NT2/D1 (cell line): ENCODE data around the gene ZCCHC14.
"Not testable (repeated sequence)": the region's sequence is repeated elsewhere in the genome, so short reads cannot be mapped to it uniquely, and the experiment has no call there.

ENCODE experiments used
- DNase-seq: peaks from one replicate; pipeline ENCODE4 v3.0.0-alpha.2; 2011; ENCODE audit warnings: low read depth, low spot score
- H3K27me3 ChIP-seq: 2 replicates; pipeline ENCODE4 v1.6.0; 2011; ENCODE audit warnings: mild to moderate bottlenecking; ENCODE audit not compliant: insufficient read length, insufficient read depth
- H3K36me3 ChIP-seq: 2 replicates; pipeline ENCODE4 v1.6.1; 2011; ENCODE audit warnings: mild to moderate bottlenecking, low read length, mixed read lengths; ENCODE audit not compliant: insufficient read depth, insufficient read length
- H3K4me1 ChIP-seq: 2 replicates; pipeline ENCODE4 v1.5.1; 2011; ENCODE audit not compliant: insufficient read depth, insufficient read length
- H3K4me3 ChIP-seq: 2 replicates; pipeline ENCODE4 v1.5.1; 2011; ENCODE audit warnings: low read depth; ENCODE audit not compliant: insufficient read length
- H3K9ac ChIP-seq: 2 replicates; pipeline ENCODE4 v1.6.0; 2011; ENCODE audit warnings: low read depth; ENCODE audit not compliant: insufficient read length
- H3K9me3 ChIP-seq: 2 replicates; pipeline ENCODE4 v1.5.1; 2011; ENCODE audit warnings: mild to moderate bottlenecking, low read length; ENCODE audit not compliant: insufficient read depth
- SUZ12 ChIP-seq: IDR thresholded peaks from 2 replicates; pipeline ENCODE4 v1.6.1; 2011; ENCODE audit not compliant: insufficient read length, insufficient read depth; ENCODE audit errors: extremely low read depth
- YY1 ChIP-seq: IDR thresholded peaks from 2 replicates; pipeline ENCODE4 v1.6.1; 2011; ENCODE audit not compliant: insufficient read length, insufficient read depth
- ZNF274 ChIP-seq: IDR thresholded peaks from 2 replicates; pipeline ENCODE4 v1.6.1; 2011; ENCODE audit warnings: mild to moderate bottlenecking, low read depth, low read length

The ZCCHC14 gene

DNA sequence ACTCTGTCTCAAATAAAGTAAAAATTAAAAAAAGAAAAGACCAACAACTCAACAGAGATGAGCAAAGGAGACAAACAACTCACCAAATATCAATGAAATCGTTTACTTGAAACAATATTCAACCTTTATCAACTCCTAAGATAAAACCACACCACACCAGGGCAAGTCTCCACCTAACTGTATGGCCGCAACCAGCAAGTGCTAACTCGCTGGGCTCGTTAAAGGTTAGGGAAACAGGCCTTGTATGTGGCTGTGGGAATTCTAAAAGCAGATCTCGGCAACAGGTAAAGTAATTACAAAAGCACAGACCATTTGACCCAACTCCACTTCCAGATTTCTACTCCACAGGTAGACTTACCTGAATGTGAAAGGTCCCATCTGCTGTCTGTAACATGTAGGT lies 9.3 kb downstream of the ZCCHC14 start:
- no peaks in the 10 kb centered on the region for H3K27me3 ChIP-seq
- H3K4me1 ChIP-seq: peaks cover 8% of the 10 kb centered on the region
- TF ChIP-seq ZNF274: no peak
- no peak for TF ChIP-seq SUZ12
- TF ChIP-seq YY1: no peak

DNA sequence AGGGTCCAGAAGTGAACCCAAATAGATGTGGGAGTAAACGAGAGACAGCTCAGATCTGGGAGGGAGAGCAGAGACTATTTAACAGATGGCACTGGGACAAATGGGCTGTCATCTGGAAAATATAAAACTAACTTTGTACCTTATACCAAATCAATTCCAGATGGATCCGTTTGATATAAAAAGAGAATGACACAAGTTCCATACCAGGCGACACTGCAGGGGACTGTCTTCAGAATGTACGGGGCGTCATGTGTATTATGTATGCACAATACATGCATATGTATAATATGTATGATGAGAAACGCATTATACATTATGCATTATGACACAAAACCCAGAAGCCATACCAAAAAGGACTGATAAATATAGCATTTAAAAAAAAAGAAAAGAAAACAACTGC lies 10.2 kb downstream of the ZCCHC14 start:
- not testable (repeated sequence) for H3K9ac ChIP-seq, H3K27me3 ChIP-seq, H3K4me3 ChIP-seq, H3K4me1 ChIP-seq, H3K9me3 ChIP-seq, DNase-seq
- peaks cover 21% of the 10 kb centered on the region for H3K36me3 ChIP-seq

More for the DNA sequence above, 9.3 kb downstream of the ZCCHC14 start:
- Histone ChIP-seq H3K36me3 (peaks cover 21% of the 10 kb centered on the region), H3K9ac (no peak overlapping the region), H3K4me3 (no peak overlapping the region), H3K9me3 (no peaks in the 10 kb centered on the region)
- DNase-seq: no peak

DNA sequence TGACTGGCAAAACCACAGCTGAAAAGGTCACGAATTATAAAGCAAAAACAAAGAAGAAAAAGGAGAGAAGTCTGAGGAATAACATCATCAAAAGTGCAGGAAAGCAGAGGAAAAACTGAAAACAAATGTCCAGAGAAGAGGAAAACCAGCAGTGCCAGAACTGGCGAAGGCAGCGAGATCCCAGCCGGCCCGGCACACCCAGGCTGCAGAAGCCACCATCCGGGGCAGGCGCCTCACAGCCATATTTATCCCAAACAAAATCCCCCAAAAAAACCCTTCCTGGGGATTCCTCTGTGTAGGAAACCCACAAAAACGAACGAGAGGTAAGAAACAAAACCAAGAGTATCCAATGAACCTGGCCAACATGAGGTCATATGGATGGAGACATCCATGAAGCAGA lies 10.6 kb downstream of the ZCCHC14 start:
- TF ChIP-seq SUZ12: no peak
- TF ChIP-seq YY1: no peak
- no peak for TF ChIP-seq ZNF274
- Histone ChIP-seq H3K4me1 (peaks cover 5% of the 10 kb centered on the region), H3K9ac (no peak overlapping the region)

DNA sequence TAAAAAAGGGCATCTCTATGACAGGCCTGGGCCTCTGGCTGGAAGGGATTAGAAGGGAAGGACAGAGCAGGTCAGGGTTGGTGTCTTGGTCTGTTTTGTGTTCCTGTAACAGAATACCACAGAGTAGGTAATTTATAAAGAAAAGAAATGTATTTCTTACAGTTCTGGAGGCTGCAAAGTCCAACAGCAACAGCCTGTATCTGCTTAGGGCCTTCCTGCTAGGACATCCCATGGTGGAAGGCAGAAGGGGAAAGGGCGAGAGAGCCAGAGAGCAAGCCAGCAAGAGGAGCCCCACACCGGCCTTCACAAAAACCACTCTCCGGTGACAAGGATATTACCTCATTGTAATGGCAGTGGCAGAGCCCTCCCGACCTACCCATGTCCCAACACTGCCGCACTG lies 11.1 kb downstream of the ZCCHC14 start:
- H3K4me3 ChIP-seq, H3K9me3 ChIP-seq, H3K9ac ChIP-seq, H3K27me3 ChIP-seq, H3K4me1 ChIP-seq, DNase-seq: not testable (repeated sequence)
- H3K36me3 ChIP-seq: peaks cover 21% of the 10 kb centered on the region

More for the DNA sequence above, 10.6 kb downstream of the ZCCHC14 start:
- H3K9me3 ChIP-seq: no peaks in the 10 kb centered on the region
- DNase-seq: no peak
- no peak overlapping the region for H3K4me3 ChIP-seq
- H3K27me3 ChIP-seq: no peaks in the 10 kb centered on the region
- peaks cover 21% of the 10 kb centered on the region for H3K36me3 ChIP-seq

DNA sequence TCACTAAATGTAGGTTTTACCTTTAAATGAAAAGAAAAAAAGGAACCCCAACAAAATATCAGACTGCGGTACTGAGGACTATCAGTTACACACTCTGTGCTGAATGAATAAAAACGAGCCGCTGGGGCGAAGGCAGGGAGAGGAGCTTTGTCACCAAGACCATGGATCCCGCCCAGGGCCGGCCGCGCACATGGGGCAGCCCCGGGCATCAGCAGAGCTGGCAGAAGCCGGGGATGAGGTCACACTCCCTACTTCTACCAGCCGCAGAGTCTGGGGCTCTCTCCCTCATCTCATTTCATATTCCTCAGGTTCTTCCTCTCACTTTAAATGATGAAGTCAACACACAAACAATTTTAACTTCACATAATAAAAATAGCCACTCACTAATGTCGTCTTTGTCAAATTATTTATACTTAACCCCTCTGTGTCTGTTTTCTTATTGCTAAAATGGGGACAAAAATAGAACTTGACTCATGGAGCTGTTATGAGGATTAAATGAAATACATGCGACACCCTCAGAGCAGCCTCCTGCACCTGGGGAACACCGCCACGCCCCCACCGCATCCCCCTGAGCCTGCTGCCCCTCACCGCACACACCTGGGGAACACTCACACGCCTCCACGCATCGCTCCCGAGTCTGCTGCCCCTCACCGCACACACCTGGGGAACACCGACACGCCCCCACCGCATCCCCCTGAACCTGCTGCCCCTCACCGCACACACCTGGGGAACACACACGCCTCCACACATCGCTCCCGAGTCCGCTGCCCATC lies 15.4 kb downstream of the ZCCHC14 start:
- H3K27me3 ChIP-seq, DNase-seq, H3K9ac ChIP-seq, H3K4me1 ChIP-seq, H3K4me3 ChIP-seq, H3K9me3 ChIP-seq: not testable (repeated sequence)
- peaks cover 25% of the 10 kb centered on the region for H3K36me3 ChIP-seq

DNA sequence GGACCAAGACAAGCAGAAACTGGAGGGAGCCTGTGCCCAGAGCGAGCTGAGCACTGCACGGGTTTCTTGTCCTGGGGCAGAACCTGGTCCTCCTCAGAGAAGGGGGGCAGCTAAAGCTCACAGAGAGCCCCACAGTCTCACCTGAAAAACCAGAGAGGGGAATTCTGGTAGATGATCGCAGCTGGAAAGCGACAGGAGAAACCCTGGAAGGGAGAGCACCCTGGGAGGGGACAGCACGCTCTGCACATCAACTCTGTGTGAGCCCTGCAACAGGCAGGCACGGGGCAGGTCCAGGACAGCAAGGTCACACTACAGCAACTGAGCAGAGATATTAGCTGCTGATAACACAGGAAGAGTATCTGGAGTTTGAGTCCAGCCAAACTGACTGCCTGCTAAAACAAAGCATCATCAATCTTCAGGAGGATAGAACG lies 18.2 kb downstream of the ZCCHC14 start:
- Histone ChIP-seq H3K27me3 (no peaks in the 10 kb centered on the region), H3K4me3 (no peak overlapping the region), H3K9me3 (no peaks in the 10 kb centered on the region), H3K9ac (no peak overlapping the region), H3K36me3 (peaks cover 20% of the 10 kb centered on the region), H3K4me1 (peaks cover 6% of the 10 kb centered on the region)
- DNase-seq: no peak
- TF ChIP-seq ZNF274: no peak
- no peak for TF ChIP-seq SUZ12
- no peak for TF ChIP-seq YY1

DNA sequence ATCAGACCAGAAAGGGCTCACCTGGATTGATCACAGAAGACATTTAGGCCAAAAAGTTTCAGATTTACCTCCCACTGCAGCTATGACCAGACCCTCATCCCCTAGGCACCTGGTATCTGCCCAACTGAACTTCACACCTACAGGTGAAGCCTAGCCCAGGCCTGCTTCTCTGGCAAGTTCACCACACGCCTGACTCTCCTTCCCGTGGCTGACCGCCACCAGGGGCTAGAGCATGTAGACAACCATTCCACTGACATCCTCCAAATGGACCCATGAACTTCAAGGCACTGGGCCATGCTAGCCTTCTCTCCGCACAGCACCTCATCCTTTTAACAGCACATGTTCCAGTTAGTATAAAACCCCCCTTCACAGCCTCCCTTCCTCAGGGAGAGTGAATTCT lies 18.8 kb downstream of the ZCCHC14 start:
- H3K9ac ChIP-seq: no peak overlapping the region
- peaks cover 6% of the 10 kb centered on the region for H3K4me1 ChIP-seq
- no peak overlapping the region for H3K4me3 ChIP-seq
- no peak for DNase-seq
- H3K9me3 ChIP-seq: no peaks in the 10 kb centered on the region
- H3K36me3 ChIP-seq: peaks cover 26% of the 10 kb centered on the region
- TF ChIP-seq SUZ12 (no peak), ZNF274 (no peak), YY1 (no peak)
- no peaks in the 10 kb centered on the region for H3K27me3 ChIP-seq

DNA sequence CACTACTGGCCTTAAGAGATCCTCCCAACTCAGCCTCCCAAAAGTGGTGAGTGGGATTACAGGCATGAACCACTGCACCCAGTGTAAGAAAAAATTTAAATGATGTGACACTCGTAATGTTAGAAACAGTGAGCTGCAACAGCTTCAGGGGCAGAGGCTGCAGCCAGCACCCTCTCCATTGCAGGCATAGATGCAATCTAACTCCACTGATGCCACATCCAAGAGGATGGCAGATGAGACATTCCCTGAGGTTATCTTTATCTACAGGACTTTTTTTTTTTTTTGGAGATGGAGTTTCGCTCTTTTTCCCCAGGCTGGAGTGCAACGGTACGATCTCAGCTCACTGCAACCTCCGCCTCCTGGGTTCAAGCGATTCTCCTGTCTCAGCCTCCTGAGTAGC lies 19.9 kb downstream of the ZCCHC14 start:
- DNase-seq: no peak
- Histone ChIP-seq H3K36me3 (peaks cover 27% of the 10 kb centered on the region), H3K9ac (no peak overlapping the region), H3K27me3 (no peaks in the 10 kb centered on the region), H3K4me3 (no peak overlapping the region), H3K9me3 (no peaks in the 10 kb centered on the region), H3K4me1 (peaks cover 6% of the 10 kb centered on the region)
- TF ChIP-seq SUZ12: no peak
- no peak for TF ChIP-seq ZNF274
- TF ChIP-seq YY1: no peak
